NT2/D1 (cell line): ENCODE results near the gene SMC3.

Experiments
- DNase-seq: peaks from one replicate; pipeline ENCODE4 v3.0.0-alpha.2; 2011; ENCODE audit warnings: low read depth, low spot score
- H3K27me3 ChIP-seq: 2 replicates; pipeline ENCODE4 v1.6.0; 2011; ENCODE audit warnings: mild to moderate bottlenecking; ENCODE audit not compliant: insufficient read length, insufficient read depth
- H3K36me3 ChIP-seq: 2 replicates; pipeline ENCODE4 v1.6.1; 2011; ENCODE audit warnings: mild to moderate bottlenecking, low read length, mixed read lengths; ENCODE audit not compliant: insufficient read depth, insufficient read length
- H3K4me1 ChIP-seq: 2 replicates; pipeline ENCODE4 v1.5.1; 2011; ENCODE audit not compliant: insufficient read depth, insufficient read length
- H3K4me3 ChIP-seq: 2 replicates; pipeline ENCODE4 v1.5.1; 2011; ENCODE audit warnings: low read depth; ENCODE audit not compliant: insufficient read length
- H3K9ac ChIP-seq: 2 replicates; pipeline ENCODE4 v1.6.0; 2011; ENCODE audit warnings: low read depth; ENCODE audit not compliant: insufficient read length
- H3K9me3 ChIP-seq: 2 replicates; pipeline ENCODE4 v1.5.1; 2011; ENCODE audit warnings: mild to moderate bottlenecking, low read length; ENCODE audit not compliant: insufficient read depth
- SUZ12 ChIP-seq: IDR thresholded peaks from 2 replicates; pipeline ENCODE4 v1.6.1; 2011; ENCODE audit not compliant: insufficient read length, insufficient read depth; ENCODE audit errors: extremely low read depth
- YY1 ChIP-seq: IDR thresholded peaks from 2 replicates; pipeline ENCODE4 v1.6.1; 2011; ENCODE audit not compliant: insufficient read length, insufficient read depth
- ZNF274 ChIP-seq: IDR thresholded peaks from 2 replicates; pipeline ENCODE4 v1.6.1; 2011; ENCODE audit warnings: mild to moderate bottlenecking, low read depth, low read length

Gene SMC3

DNA sequence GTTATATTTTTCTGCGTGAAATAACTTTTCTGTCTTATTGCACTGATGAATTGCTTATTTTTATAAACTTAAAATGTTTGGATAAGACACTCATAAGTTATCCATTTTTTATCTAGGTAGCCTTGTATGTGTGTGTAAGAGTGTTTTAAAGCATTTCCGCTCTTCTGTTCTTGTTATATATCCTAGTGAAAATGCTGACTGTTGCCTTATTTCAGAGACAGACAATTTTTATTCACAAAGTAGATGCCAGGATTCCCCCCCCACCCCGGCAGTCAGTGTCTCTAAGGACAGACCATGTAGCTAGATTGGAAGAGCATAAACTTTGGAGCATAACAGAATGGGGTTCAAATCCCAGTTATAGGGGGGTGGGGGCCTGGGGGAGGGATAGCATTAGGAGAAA is 1.6 kb downstream of the SMC3 start:
- no peak for DNase-seq
- peak overlapping the region; percentile 72 for H3K4me3 ChIP-seq
- H3K9ac ChIP-seq, result no peak overlapping the region
- H3K9me3 ChIP-seq, result no peaks in the 10 kb centered on the region
- no peak for TF ChIP-seq SUZ12
- peaks cover 28% of the 10 kb centered on the region for H3K36me3 ChIP-seq
- no peaks in the 10 kb centered on the region for H3K4me1 ChIP-seq
- no peaks in the 10 kb centered on the region for H3K27me3 ChIP-seq

DNA sequence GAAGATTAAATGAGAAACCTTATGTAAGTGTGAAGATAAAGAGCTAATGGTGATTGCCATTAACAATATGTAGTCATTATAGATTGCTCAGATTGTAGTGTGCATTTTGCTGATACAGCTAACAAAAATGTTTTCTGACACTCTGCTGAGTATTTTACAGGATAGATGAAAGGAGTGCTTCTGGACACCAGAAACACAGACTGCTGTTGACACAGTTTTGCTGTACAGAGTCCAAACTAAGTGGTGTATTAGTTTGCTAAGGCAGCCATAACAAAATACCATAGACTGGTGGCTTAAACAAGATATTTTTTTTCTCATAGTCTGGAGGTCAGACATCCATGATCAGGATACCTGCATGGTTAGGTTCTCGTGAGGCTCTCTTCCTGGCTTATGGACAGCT is 2.2 kb downstream of the SMC3 start:
- TF ChIP-seq YY1, result no peak
- no peak for TF ChIP-seq ZNF274
- no peak for TF ChIP-seq SUZ12

DNA sequence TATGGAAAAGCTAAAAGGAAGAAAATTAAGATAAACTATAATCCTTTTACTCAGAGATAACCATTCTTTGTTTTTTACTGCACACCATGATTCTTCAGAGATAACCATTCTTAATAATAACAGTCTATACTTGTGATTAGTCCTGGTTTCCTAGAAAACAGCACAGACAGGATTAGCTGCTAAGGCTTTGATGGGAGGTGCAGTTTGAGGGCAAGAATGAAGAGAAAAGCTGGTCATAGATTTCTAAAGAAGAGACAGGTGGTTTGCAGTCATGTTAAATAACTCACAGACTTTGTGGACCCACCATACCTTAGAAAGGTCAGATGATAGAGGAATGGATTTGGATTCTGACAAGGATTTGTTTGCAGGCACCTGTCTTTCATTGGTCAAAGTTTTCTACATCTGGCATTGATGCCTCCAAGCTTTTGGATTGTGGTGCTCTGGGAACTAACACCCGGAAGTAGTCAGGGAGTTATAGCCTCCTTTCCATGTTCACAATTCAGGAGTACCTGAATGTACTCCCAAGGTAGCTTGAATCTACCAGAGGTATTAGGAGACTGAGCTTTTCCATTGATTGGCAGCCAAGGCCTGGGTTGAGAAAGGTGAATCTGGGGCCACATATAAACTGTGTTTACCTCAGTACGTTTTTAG is 3.7 kb downstream of the SMC3 start:
- Histone ChIP-seq H3K4me1 (no peaks in the 10 kb centered on the region), H3K9ac (no peak overlapping the region), H3K9me3 (no peaks in the 10 kb centered on the region), H3K27me3 (no peaks in the 10 kb centered on the region), H3K36me3 (peaks cover 44% of the 10 kb centered on the region), H3K4me3 (no peak overlapping the region)
- DNase-seq, result no peak
- TF ChIP-seq YY1, result no peak
- TF ChIP-seq ZNF274, result no peak
- TF ChIP-seq SUZ12, result no peak

More for the DNA sequence above, 2.2 kb downstream of the SMC3 start:
- DNase-seq, result no peak
- Histone ChIP-seq H3K9ac (no peak overlapping the region), H3K36me3 (peaks cover 33% of the 10 kb centered on the region), H3K27me3 (no peaks in the 10 kb centered on the region), H3K4me1 (no peaks in the 10 kb centered on the region), H3K4me3 (no peak overlapping the region), H3K9me3 (no peaks in the 10 kb centered on the region)

DNA sequence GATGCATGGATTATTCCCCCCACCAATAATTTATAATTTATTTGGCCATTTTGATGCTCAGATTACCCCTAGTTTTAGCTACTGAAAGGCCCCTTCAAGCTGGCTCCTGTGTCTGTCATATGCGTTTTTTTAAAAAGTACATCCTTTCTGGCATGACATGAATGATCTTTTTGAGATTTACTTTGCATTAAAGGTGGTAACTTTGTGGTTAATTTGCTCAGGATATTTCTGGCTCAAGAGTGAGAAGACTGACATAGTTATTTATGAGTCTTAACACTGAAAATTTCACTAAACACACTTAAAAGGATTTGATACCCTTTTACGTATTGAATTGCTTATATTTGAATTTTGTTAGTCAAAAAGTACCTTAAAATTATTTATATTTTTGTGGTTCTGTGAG is 5.4 kb downstream of the SMC3 start:
- Histone ChIP-seq H3K4me1 (no peaks in the 10 kb centered on the region), H3K36me3 (peaks cover 59% of the 10 kb centered on the region), H3K9me3 (no peaks in the 10 kb centered on the region), H3K9ac (no peak overlapping the region), H3K27me3 (no peaks in the 10 kb centered on the region), H3K4me3 (no peak overlapping the region)
- no peak for DNase-seq
- TF ChIP-seq YY1 (no peak), ZNF274 (no peak), SUZ12 (no peak)

DNA sequence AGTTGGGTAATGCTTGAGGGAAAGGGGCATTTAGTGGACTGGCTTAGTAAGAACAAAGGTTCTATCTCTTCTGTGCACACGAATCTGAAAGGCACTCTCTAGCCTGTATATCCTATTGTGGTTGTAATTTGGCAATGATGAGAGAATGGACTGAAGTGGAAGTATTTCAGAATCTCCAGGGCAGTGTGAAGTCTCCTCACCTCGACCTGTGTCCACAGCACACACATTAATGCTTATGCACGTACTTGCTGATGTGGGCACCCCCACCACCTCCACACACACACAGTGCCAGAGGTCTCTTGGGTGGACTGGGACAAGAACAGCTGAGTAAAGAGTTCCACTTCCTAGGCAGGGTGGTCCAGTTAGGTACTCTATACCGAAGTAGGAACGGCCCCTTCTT is 6.9 kb downstream of the SMC3 start:
- Histone ChIP-seq H3K36me3 (peaks cover 74% of the 10 kb centered on the region), H3K4me3 (no peak overlapping the region), H3K9ac (no peak overlapping the region)

DNA sequence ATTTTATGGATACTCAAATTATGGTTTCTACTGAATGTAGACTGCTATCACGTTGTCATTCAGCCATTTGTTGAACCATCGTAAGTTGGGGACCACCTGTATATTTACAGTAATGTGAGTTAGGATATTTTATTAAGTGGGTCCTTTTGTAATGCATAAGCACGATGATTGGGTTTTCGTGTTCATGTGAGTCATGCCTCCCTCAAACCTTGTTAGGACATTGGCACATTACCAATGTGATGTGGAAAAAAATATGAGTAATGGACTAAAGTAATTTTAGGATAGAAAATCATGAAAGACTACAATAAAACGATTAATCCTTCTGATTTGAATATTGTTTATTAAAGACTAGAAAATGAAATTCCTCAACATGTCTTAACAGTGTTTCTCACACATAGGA is 8.7 kb downstream of the SMC3 start:
- Histone ChIP-seq H3K36me3 (peaks cover 77% of the 10 kb centered on the region), H3K4me3 (no peak overlapping the region), H3K9me3 (no peaks in the 10 kb centered on the region), H3K27me3 (no peaks in the 10 kb centered on the region), H3K9ac (no peak overlapping the region), H3K4me1 (no peaks in the 10 kb centered on the region)
- DNase-seq, result no peak
- no peak for TF ChIP-seq ZNF274
- no peak for TF ChIP-seq YY1
- no peak for TF ChIP-seq SUZ12

More for the DNA sequence above, 6.9 kb downstream of the SMC3 start:
- H3K9me3 ChIP-seq, result no peaks in the 10 kb centered on the region
- DNase-seq, result no peak
- H3K4me1 ChIP-seq, result no peaks in the 10 kb centered on the region
- H3K27me3 ChIP-seq, result no peaks in the 10 kb centered on the region
- no peak for TF ChIP-seq ZNF274
- no peak for TF ChIP-seq SUZ12
- TF ChIP-seq YY1, result no peak

DNA sequence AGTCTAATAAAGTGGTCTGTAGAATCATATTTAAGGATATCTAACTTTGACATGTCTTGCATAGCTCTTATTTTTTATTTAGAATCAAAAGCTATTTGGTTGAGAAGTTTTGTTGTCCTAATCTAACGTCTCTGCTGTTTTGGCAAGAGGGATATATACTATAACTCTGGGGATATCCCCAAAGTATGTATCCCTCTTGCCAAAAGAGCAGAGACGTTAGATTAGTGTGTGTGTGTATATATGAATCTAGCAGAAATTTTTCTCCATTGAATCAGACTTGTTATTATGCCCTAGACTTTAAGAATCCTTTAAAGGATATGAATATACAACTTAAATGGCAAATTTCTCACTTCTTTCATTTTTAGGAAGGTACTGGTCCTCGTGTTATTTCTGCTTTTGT is 9.6 kb downstream of the SMC3 start:
- no peaks in the 10 kb centered on the region for H3K27me3 ChIP-seq
- H3K4me1 ChIP-seq, result no peaks in the 10 kb centered on the region
- H3K36me3 ChIP-seq, result peaks cover 82% of the 10 kb centered on the region
- no peak for DNase-seq
- no peak overlapping the region for H3K4me3 ChIP-seq
- H3K9me3 ChIP-seq, result no peaks in the 10 kb centered on the region
- H3K9ac ChIP-seq, result no peak overlapping the region
- TF ChIP-seq YY1 (no peak), ZNF274 (no peak), SUZ12 (no peak)

DNA sequence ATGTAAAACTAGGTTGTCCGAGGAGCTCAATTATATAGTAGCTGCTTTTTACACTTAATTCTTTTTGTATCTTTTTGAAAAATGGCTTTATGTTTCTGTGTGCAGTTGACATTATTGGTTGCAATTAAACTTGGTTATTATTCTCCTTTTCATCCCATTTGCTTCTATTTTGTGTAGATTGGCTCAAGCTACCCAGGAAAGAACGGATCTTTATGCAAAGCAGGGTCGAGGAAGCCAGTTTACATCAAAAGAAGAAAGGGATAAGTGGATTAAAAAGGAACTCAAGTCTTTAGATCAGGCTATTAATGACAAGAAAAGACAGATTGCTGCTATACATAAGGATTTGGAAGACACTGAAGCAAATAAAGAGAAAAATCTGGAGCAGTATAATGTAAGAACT is 16.5 kb downstream of the SMC3 start:
- no peak for DNase-seq
- no peak overlapping the region for H3K4me3 ChIP-seq
- H3K9ac ChIP-seq, result no peak overlapping the region
- H3K27me3 ChIP-seq, result no peaks in the 10 kb centered on the region
- no peak for TF ChIP-seq SUZ12
- H3K36me3 ChIP-seq, result peaks cover 81% of the 10 kb centered on the region
- no peaks in the 10 kb centered on the region for H3K4me1 ChIP-seq
- H3K9me3 ChIP-seq, result no peaks in the 10 kb centered on the region
